HEK293T (cell line): ENCODE results near the gene CALML5.
A peak's percentile ranks its signal among the peaks of the same experiment; 100 is the strongest.

Experiments used
- CTCF ChIA-PET: fragments of 350-600 bp; formaldehyde crosslinking; extraction: SDS; loops from one replicate; lab custom pipeline; 2021; ENCODE audit warnings: antibody characterized with exemption, inconsistent platforms; lab: Yijun Ruan, JAX
- POLR2A ChIA-PET: fragments of 350-600 bp; formaldehyde crosslinking; extraction: SDS; loops from one replicate; lab custom pipeline; 2020; ENCODE audit warnings: antibody characterized with exemption, inconsistent platforms; lab: Yijun Ruan, JAX
- DNase-seq: peaks from one replicate; pipeline ENCODE4 v3.0.0; 2012; ENCODE audit warnings: mixed read lengths; ENCODE audit errors: extremely low spot score
- ARNT ChIP-seq: fragments of 450-650 bp; IDR thresholded peaks from 2 replicates; pipeline ENCODE4 v1.6.1; 2017; ENCODE audit warnings: mild to moderate bottlenecking
- BHLHE40 ChIP-seq: fragments of 450-650 bp; IDR thresholded peaks from 2 replicates; pipeline ENCODE4 v1.6.1; 2016; ENCODE audit warnings: mild to moderate bottlenecking, moderate library complexity, borderline replicate concordance
- CTBP1 ChIP-seq: fragments of 450-650 bp; IDR thresholded peaks from 2 replicates; pipeline ENCODE4 v1.6.1; 2016; ENCODE audit warnings: borderline replicate concordance
- ELF4 ChIP-seq: fragments of 450-650 bp; IDR thresholded peaks from 2 replicates; pipeline ENCODE4 v1.6.1; 2017; ENCODE audit warnings: antibody characterized with exemption
- FOXA1 ChIP-seq: fragments of 450-650 bp; IDR thresholded peaks from 2 replicates; pipeline ENCODE4 v1.6.1; 2016; ENCODE audit warnings: mild to moderate bottlenecking
- FOXK2 ChIP-seq: fragments of 450-650 bp; IDR thresholded peaks from 2 replicates; pipeline ENCODE4 v1.6.1; 2016; ENCODE audit warnings: mild to moderate bottlenecking
- FOXM1 ChIP-seq: fragments of 450-650 bp; IDR thresholded peaks from 2 replicates; pipeline ENCODE4 v1.6.1; 2017; ENCODE audit warnings: mild to moderate bottlenecking, borderline replicate concordance
- HDGF ChIP-seq: fragments of 450-650 bp; IDR thresholded peaks from 2 replicates; pipeline ENCODE4 v1.6.1; 2017; ENCODE audit warnings: antibody characterized with exemption, borderline replicate concordance
- L3MBTL2 ChIP-seq: fragments of 450-650 bp; conservative IDR thresholded peaks from 2 replicates; pipeline ENCODE4 v1.6.1; 2016; ENCODE audit warnings: mild to moderate bottlenecking
- LEF1 ChIP-seq: fragments of 450-650 bp; IDR thresholded peaks from 2 replicates; pipeline ENCODE4 v1.6.1; 2017; ENCODE audit warnings: mild to moderate bottlenecking, borderline replicate concordance
- NFRKB ChIP-seq: fragments of 450-650 bp; IDR thresholded peaks from 2 replicates; pipeline ENCODE4 v1.6.1; 2016; ENCODE audit warnings: mild to moderate bottlenecking, moderate library complexity
- SP1 ChIP-seq: fragments of 450-650 bp; IDR thresholded peaks from 2 replicates; pipeline ENCODE4 v1.6.1; 2017
- SUZ12 ChIP-seq: fragments of 450-650 bp; IDR thresholded peaks from 2 replicates; pipeline ENCODE4 v1.6.1; 2016; ENCODE audit warnings: mild to moderate bottlenecking
- TARDBP ChIP-seq: fragments of 450-650 bp; IDR thresholded peaks from 2 replicates; pipeline ENCODE4 v1.6.1; 2016
- ZNF384 ChIP-seq: fragments of 450-650 bp; IDR thresholded peaks from 2 replicates; pipeline ENCODE4 v1.6.1; 2016
- TF ChIP-seq, protein P1 (sequence below): fragments of 450-650 bp; IDR thresholded peaks from 2 replicates; pipeline ENCODE4 v1.6.1; 2016

The CALML5 gene

DNA sequence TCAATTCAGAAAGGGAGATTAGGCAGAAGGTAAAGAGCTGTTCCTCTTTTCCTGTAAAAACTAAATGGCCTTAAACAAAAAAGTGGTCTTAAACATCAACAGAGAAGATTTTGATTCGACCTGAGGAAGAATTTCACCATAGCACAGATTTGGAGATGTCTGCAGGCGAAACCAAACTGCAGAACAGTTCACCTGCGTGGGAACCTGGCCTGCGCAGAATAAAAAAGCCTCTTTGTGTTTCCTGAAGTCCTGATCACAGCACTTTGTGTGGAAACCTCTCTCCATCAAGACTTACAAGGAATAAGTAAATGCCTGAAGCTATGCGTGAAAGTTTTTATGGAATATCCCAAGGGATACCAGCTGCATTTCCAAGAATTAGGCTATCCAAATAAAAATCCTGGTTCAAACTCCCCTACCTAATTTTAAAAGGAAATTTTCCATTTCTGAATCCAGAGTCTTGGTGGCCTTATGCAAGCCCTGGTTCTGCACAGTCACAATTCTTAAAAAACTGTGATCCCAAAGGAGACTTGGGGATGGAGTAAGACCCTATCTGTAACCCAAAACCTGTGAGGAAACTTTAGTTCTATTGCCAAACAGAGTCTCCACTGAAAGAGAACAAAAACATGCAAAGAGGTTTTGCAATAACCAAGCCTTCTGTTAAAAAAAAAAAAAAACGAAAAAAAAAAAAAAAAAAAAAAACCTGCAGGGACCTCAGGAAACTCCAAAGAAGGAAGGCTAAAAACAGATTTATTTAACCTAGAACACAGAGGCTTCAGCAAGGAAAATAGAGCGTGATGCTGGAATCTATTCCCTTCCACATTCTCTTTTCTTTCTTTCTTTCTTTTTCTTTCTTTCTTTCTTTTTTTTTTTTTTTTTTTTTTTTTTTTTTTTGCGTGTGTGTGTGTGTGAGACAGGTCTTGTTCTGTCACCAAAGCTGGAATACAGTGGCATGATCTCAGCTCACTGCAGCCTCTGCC, 35.8 kb upstream of the CALML5 start:
- no peak for DNase-seq
- ChIA-PET POLR2A (no interaction called here), CTCF (no interaction called here)
- TF ChIP-seq LEF1 (no peak), SUZ12 (no peak), ZNF384 (peak; percentile 64; the same call in 1 of the 2 replicates)

DNA sequence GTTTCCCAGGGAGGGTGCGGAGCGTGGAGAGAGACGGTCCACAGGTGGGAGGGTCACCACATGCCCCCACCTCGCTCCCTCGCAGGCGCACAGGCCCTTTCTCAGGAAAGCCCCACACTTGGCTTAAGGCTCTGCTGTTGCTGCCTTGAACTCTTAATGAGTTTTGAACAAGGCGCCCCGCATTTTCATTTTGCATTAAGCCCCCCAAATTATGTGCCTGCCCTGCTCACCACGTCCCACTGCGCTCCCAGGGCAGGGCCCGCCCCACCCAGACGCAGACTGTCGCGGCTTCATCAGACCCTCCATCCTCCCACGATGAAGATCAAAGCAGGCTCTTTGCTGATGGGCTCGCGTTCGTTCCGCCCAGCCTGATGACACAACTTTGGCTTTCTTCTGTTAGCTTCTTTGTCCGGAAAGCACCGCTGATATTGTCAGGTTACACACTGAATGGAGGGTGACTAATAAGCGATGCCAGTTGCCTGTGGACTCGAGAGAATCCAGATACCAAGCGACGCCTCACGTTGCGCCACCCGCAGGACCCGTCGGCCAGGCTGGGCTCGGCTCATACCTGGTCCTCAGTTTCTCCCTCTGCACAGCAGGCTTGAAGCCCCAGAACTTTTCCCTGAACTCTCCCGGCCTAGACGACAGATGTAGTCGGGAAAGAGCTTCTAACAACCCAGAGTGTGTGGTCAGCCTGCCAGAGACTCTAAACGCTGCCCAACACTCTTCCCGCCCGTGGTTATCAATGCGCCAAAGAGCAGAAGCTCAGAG, 34.9 kb upstream of the CALML5 start:
- DNase-seq, result no peak
- no peak for TF ChIP-seq SUZ12
- no peak for TF ChIP-seq NFRKB
- TF ChIP-seq CTBP1, result no peak
- TF ChIP-seq LEF1, result no peak
- TF ChIP-seq, protein P1, sequence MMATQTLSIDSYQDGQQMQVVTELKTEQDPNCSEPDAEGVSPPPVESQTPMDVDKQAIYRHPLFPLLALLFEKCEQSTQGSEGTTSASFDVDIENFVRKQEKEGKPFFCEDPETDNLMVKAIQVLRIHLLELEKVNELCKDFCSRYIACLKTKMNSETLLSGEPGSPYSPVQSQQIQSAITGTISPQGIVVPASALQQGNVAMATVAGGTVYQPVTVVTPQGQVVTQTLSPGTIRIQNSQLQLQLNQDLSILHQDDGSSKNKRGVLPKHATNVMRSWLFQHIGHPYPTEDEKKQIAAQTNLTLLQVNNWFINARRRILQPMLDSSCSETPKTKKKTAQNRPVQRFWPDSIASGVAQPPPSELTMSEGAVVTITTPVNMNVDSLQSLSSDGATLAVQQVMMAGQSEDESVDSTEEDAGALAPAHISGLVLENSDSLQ, result no peak
- no peak for TF ChIP-seq BHLHE40
- no peak for TF ChIP-seq FOXK2
- no peak for TF ChIP-seq ZNF384
- TF ChIP-seq FOXM1, result no peak
- no peak for TF ChIP-seq ARNT
- TF ChIP-seq TARDBP, result no peak
- no peak for TF ChIP-seq SP1
- ChIA-PET CTCF (no interaction called here), POLR2A (no interaction called here)

DNA sequence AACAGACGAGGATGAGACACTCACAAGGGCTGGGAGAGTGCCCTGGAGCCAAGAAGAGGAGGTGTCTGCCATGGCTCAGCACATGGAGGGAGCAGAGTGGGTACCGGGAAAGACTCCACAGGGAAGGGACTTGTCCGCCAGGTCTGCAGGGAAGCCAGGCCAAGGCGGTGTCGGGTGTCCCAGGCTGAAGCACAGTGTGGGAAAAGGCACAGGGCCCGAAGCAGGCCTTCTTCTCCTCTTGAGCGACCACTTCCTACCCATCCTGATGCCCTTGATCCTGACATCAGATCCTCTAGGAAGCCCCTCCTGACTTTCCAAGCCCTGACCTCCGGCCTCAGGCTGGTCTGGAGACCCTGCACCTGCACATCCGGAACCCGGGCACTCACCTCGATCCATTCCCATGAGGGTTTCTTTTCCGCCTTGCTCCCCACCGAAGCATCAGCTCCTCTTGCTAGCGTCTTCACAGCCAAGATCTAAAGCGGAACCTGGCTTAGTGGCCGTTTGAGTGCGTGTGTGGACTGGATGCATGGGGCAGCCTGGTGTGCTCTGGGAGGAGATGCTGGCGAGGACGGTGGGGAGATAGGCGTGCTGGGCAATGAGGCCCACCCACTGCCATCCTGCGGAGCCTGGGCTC, 33.8 kb upstream of the CALML5 start:
- ChIA-PET CTCF (no interaction called here), POLR2A (no interaction called here)
- no peak for DNase-seq
- no peak for TF ChIP-seq L3MBTL2
- TF ChIP-seq ARNT, result no peak
- TF ChIP-seq BHLHE40, result no peak
- no peak for TF ChIP-seq HDGF
- no peak for TF ChIP-seq FOXA1
- TF ChIP-seq SP1, result no peak

DNA sequence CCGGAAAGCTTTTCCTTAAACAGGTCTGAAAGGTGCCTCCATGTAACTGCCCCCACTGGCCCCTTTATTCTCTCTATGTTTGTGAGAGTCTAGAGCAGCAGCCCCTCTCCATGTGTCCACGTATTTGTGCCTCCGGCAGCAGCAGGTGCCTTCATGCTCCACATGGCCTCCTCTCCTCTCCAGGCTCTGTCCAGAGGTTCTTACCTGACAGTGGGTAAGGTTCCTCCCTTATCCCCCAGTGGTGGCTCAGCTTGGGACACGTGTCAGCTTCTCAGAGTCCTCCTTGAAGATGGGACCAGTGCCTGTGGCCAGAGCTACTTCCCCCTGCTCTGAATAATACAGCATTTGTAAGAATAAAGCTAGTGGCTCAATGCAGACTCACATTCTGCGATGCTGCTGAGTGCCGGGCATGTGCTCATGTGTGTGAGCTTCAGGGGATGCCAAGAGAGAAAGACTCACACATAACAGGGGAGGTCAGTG, 33.3 kb upstream of the CALML5 start:
- POLR2A ChIA-PET, result no interaction called here

DNA sequence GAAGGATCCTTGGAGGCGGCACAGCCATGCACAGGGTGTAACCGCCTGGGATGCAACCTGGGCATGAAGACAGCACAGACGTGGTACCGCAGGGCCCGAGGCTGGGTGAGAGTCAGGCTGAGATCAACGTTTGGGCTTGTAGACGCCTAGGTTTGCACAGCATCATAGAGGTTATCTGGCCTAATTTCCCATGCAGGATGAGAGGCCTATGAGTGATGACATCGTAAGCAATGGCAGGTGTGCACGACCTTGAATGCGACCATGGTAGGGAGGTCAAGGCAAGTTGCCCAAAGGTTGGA, 32.9 kb upstream of the CALML5 start:
- TF ChIP-seq FOXK2 (no peak), BHLHE40 (no peak), FOXA1 (no peak), SUZ12 (no peak), TARDBP (no peak), ZNF384 (no peak), FOXM1 (no peak), ELF4 (no peak), L3MBTL2 (no peak), CTBP1 (no peak)
- no peak for DNase-seq
- CTCF ChIA-PET, result no interaction called here
- POLR2A ChIA-PET, result no interaction called here

More for the DNA sequence above, 33.3 kb upstream of the CALML5 start:
- DNase-seq, result no peak
- no peak for TF ChIP-seq ELF4
- no peak for TF ChIP-seq FOXA1
- no peak for TF ChIP-seq NFRKB
- TF ChIP-seq LEF1, result no peak
- TF ChIP-seq CTBP1, result no peak
- no peak for TF ChIP-seq SP1
- TF ChIP-seq, protein P1, result no peak
- no peak for TF ChIP-seq ARNT
- no peak for TF ChIP-seq FOXK2
- no peak for TF ChIP-seq TARDBP
- CTCF ChIA-PET, result no interaction called here

DNA sequence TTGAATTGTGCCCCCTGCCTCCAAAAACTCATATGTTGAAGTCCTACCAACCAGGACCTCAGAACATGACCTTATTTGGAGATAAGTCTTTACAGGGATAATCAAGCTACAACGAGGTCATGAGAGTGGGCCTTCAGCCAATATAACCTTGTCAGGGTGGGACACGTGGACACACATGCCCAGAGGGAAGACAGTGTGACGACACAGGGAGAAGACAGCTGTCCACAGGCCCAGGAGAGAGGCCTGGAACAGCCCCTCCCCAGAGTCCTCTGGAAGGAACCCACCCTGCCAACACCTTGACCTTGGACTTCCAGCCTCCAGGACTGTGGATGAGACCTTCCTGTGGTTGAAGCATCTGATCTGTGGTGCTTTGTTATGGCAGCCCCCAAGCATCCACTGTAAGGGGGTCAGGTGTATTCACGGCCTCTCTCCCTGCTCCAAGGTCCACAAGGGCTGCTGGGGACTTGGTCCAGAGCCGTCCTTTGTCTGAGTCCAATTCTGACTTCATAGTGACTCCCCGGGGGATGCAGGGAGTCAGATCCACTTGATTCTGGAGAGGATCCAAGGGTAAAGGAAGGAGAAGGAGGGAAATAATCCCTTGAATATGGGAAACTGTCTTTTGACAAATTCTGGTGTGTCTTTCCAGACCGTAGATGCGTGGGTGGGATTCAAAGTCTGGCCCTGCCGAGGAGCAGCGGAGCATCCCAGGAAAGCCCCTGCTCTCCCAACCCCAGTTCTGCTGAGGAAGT, 32.4 kb upstream of the CALML5 start:
- no peak for DNase-seq
- POLR2A ChIA-PET, result no interaction called here
- TF ChIP-seq ZNF384, result no peak
- no peak for TF ChIP-seq ARNT
- no peak for TF ChIP-seq L3MBTL2
- TF ChIP-seq HDGF, result no peak
- TF ChIP-seq CTBP1, result no peak
- no peak for TF ChIP-seq LEF1
- TF ChIP-seq FOXK2, result no peak
- no peak for TF ChIP-seq BHLHE40
- no peak for TF ChIP-seq SP1
- no peak for TF ChIP-seq ELF4
- TF ChIP-seq FOXA1, result no peak
- no peak for TF ChIP-seq SUZ12
- TF ChIP-seq NFRKB, result no peak
- no peak for TF ChIP-seq TARDBP
- TF ChIP-seq, protein P1, result no peak
- TF ChIP-seq FOXM1, result no peak
- CTCF ChIA-PET, result no interaction called here
